ENCODE measurements around the gene RNASE4. TPM values are rescaled to one million over a fixed set of nuclear protein-coding genes. Genes with fewer than 3 reads are reported as not detected.

RNASE4 gene
- total RNA-seq, 1 donor from 2014 or later, result 42.5 TPM

DNA sequence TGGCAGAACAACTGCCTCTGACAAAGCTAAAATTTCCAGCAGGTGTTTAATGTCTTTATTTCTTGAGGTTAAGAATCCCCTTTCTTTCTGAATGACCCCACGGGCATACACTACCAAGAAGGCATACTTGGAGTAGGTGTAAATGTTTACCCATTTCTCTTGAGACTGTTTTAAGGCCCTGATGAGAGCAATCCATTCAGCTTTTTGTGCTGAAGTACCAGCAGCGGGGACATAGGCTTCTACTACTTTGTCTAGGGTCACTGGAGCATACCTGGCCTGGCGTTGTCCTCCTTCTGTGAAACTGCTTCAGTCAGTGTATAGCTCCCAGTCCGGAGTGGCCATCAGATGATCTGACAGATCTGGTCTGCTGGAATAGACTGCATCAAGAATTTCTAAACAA, 26.9 kb downstream of the RNASE4 start:
- no peaks in the 10 kb centered on the region for H3K9me3 ChIP-seq
- H3K4me1 ChIP-seq, result peaks cover 10% of the 10 kb centered on the region
- no peaks in the 10 kb centered on the region for H3K36me3 ChIP-seq
- TF ChIP-seq, protein P1, sequence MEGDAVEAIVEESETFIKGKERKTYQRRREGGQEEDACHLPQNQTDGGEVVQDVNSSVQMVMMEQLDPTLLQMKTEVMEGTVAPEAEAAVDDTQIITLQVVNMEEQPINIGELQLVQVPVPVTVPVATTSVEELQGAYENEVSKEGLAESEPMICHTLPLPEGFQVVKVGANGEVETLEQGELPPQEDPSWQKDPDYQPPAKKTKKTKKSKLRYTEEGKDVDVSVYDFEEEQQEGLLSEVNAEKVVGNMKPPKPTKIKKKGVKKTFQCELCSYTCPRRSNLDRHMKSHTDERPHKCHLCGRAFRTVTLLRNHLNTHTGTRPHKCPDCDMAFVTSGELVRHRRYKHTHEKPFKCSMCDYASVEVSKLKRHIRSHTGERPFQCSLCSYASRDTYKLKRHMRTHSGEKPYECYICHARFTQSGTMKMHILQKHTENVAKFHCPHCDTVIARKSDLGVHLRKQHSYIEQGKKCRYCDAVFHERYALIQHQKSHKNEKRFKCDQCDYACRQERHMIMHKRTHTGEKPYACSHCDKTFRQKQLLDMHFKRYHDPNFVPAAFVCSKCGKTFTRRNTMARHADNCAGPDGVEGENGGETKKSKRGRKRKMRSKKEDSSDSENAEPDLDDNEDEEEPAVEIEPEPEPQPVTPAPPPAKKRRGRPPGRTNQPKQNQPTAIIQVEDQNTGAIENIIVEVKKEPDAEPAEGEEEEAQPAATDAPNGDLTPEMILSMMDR (IDR thresholded peaks at IDR 0.05), result no peak
- no peak overlapping the region for H3K4me3 ChIP-seq
- H3K27me3 ChIP-seq, result no peaks in the 10 kb centered on the region
- no peak for DNase-seq
- ATAC-seq, result peak; percentile 75
- H3K27ac ChIP-seq, result peak overlapping the region; percentile 42
- intact Hi-C loops (cut with DNase I), result no loop called here

DNA sequence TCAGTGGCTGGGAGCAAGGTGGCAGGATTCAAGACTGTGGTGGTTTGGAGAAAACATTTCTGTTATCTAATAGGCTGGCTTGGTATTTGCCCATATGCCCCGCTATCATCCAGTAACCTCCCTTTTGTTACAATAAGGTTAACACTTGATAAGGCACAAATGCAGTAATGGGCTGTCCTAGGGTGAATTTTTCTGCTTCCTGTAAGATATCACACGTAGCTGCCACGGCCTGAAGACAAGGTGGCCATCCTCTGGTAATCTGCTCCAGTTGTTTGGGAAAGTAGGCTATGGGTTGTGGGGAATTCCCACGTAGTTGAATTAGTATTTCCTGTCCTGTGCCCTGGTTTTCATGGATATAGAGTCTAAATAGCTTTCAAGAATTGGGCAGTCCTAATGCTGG, 27.3 kb downstream of the RNASE4 start:
- Histone ChIP-seq H3K4me1 (peaks cover 10% of the 10 kb centered on the region), H3K9me3 (no peaks in the 10 kb centered on the region), H3K36me3 (no peaks in the 10 kb centered on the region), H3K27ac (peak overlapping the region; percentile 42), H3K27me3 (no peaks in the 10 kb centered on the region), H3K4me3 (no peak overlapping the region)
- intact Hi-C loops (cut with DNase I), result no loop called here
- ATAC-seq (no peak), DNase-seq (no peak)
- TF ChIP-seq, protein P1 (IDR thresholded peaks at IDR 0.05), result no peak

DNA sequence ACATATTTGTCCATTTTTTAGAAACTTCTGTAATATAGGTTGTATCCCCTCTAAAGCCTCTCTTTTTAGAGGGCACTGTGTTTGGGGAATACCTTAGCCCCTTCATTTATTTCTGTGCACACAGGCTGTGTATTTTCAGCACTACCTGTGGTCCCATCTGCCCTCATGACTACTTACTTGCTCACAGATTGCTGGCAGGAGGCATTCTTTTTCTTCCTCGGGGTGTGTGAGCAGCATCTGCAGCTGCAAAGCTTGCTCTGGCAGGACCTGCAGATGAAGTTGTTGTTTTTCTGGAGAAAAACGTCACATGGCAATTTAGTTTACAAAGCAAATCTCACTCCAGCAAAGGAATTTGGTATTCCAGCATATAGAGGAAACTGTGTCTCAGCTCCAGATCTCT, 28.5 kb downstream of the RNASE4 start:
- Histone ChIP-seq H3K27ac (no peak overlapping the region), H3K9me3 (no peaks in the 10 kb centered on the region), H3K4me3 (no peak overlapping the region), H3K4me1 (no peaks in the 10 kb centered on the region), H3K36me3 (no peaks in the 10 kb centered on the region), H3K27me3 (no peaks in the 10 kb centered on the region)
- TF ChIP-seq, protein P1 (IDR thresholded peaks at IDR 0.05), result no peak
- DNase-seq, result no peak
- no peak for ATAC-seq
- intact Hi-C loops (cut with DNase I), result no loop called here

DNA sequence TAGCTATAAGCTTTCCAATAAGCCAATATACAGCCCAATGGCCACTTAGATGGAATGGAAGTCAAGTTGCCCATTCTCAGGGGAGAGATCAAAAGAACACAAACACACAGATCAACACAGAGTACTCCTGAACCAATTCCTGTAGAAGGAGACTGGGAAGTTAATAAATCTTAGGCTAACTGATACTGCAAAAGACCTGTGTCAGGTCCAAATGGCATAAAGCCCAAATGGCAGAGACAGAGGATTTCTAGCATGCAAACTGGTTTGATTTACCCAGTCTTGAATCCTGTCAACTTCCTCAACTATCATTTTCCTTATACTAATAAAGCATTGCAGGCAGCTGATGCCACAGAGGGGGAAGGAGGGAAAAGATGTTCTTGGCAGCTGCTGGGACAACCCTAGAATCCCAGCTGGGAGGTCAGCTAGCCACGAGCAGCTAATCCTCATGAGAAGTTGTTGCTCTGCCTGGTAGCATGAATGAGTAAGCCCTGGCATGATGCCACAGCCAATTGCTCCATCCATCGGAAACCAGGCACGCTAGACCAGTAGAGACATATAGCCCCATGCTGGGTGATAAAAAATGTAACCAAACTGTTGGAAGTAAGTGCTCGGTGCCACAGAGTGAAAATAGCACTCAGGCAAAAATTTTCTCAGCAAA, 30.4 kb downstream of the RNASE4 start:
- Histone ChIP-seq H3K27ac (peak overlapping the region; percentile 78), H3K4me1 (no peaks in the 10 kb centered on the region), H3K4me3 (no peak overlapping the region), H3K9me3 (no peaks in the 10 kb centered on the region), H3K36me3 (no peaks in the 10 kb centered on the region), H3K27me3 (no peaks in the 10 kb centered on the region)
- ATAC-seq (peak; percentile 81), DNase-seq (peak; percentile 85)
- TF ChIP-seq, protein P1 (IDR thresholded peaks at IDR 0.05), result no peak
- intact Hi-C loops (cut with DNase I), result no loop called here

DNA sequence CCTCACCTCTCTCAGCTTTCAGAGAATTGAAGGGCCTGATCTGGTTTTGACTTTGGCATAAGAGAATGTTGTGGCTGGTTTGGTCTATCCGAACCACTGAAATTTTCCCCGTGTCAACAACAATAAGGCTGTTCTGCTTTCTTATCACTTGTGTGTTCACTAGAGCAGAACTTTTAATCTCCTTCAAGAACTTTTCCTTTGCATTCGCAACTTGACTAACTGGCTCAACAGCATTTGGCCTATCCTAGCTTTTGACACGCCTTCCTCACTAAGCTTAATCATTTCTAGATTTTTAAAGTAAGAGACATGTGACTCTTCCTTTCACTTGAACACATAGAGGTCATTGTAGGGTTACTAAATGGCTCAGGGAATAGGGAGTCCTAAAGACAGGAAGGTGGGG, 35.4 kb downstream of the RNASE4 start:
- Histone ChIP-seq H3K4me3 (no peak overlapping the region), H3K36me3 (no peaks in the 10 kb centered on the region), H3K27me3 (no peaks in the 10 kb centered on the region), H3K27ac (peak overlapping the region; percentile 65), H3K9me3 (no peaks in the 10 kb centered on the region), H3K4me1 (no peaks in the 10 kb centered on the region)
- intact Hi-C loops (cut with DNase I), result no loop called here
- DNase-seq (no peak), ATAC-seq (peak; percentile 50)
- TF ChIP-seq, protein P1 (IDR thresholded peaks at IDR 0.05), result no peak

DNA sequence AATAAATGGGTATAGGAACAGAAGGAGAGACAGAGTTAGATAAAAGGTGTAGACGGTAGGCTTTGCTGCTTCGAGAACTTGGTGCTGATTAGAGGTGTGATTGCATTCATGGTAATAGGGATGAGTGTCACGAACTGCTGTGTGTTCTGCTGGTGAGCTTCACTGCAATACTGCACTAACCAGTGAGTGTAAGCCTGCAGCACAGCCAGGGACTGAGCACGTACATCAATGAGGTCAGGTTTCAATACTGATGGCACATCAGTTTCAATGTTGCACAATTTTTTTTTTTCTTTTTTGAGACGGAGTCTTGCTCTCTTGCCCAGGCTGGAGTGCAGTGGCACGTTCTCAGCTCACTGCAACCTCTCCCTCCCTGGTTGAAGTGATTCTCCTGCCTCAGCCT, 36.4 kb downstream of the RNASE4 start:
- DNase-seq, result no peak
- Histone ChIP-seq H3K9me3 (no peaks in the 10 kb centered on the region), H3K4me3 (no peak overlapping the region), H3K4me1 (no peaks in the 10 kb centered on the region), H3K27me3 (no peaks in the 10 kb centered on the region), H3K36me3 (no peaks in the 10 kb centered on the region), H3K27ac (no peak overlapping the region)
- intact Hi-C loops (cut with DNase I), result no loop called here
- TF ChIP-seq, protein P1 (IDR thresholded peaks at IDR 0.05), result no peak
- no peak for ATAC-seq

All from upper lobe of right lung (tissue), 1 donor.